Endothelial cell of hepatic sinusoid (primary cell): ENCODE measurements around the gene CFAP97.
"Not testable (repeated sequence)": the region's sequence is repeated elsewhere in the genome, so short reads cannot be mapped to it uniquely, and the experiment has no call there.

Source experiments
- in situ Hi-C: cut with HindIII; loops from 2 replicates; pipeline ENCODE4 v1.10.0; 2017; ENCODE audit warnings: low sequenced_read_pairs

CFAP97 gene

DNA sequence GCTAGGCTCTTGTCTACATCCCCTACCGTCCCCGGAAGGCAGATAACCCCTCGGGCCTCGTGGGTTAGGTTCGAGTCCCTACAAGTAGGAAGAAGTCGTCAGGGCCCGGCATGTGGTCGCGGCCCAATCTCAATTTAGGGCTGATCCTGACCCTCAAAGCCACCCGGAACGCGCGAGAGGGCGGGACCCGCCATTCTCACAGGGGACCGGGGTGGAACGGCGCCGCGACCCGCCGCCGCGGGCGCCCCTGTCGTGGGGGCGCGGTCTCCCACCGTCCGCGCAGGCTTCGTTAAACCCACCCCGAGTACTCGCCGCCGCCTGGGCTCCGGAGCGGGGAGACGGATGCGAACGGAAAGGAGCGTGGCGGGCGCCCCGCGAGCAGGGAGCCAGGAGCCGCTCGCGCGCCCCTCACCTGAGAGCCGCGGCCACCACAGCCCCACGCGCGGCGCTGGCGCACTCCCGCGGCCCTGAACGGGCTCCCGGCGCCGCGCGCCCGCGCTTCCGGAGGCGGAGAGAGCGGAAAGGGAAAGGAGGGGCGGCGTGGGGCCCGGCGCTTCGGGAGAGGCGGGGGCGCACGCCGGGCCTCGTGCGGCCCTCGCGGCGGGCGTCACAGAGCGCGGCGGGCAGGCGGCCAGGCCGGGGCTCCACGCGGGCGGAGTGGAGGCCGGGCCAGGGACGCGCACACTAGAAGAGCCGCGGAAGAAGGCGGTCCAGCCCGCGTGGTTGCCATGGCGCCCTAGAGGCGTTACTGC lies at the start of gene CFAP97:
CFAP97 (minus strand) TSS at position 515 of the 752 bp plus-strand sequence. CDS start 12,804 bp downstream, outside the sequence.
- in situ Hi-C loops = no loop called here

DNA sequence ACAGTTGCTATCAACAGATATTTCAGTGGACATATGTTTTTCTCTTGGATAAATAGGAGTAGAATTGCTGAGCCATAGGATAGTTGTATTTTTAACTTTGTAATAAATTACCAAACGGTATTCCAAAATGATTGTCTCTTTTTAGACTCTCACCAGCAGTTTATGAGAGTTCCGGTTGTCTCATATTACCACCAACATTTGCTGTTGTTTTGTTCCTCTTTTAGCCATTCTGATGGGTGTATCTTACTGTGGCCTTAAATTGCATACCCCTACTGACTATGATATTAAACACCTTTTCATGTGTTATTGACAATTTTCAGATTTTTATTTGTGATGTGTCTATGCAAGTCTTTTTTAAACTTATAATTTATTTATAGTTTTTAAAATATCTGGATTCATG lies 45.3 kb upstream of the CFAP97 start:
- in situ Hi-C loops = no loop called here

DNA sequence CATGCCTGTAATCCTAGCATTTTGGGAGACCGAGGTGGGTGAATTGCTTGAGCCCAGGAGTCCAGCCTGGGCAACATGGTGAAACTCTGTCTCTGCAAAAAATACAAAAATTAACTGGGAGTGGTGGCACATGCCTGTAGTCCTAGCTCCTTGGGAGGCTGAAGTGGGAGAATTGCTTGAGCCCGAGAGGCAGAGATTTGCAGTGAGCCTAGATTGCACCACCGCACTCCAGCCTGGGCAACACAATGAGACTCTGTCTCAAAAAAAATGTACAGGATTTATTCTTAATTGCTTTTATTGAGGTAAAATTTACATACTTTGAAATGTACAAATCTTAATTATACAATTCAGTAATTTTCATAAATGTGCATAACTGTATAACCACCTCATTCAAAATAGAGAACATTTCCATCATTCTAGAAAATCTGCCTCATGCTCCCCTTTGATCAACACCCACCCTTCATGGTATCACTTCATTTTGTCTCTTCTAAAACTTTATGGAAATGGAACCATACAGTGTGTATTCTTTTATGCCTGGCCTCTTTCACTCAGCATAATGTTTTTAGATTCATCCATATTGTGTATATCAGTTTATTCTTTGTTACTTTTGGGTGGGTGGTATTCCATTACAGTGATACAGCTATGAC lies 44.7 kb upstream of the CFAP97 start:
- in situ Hi-C loops = no loop called here

DNA sequence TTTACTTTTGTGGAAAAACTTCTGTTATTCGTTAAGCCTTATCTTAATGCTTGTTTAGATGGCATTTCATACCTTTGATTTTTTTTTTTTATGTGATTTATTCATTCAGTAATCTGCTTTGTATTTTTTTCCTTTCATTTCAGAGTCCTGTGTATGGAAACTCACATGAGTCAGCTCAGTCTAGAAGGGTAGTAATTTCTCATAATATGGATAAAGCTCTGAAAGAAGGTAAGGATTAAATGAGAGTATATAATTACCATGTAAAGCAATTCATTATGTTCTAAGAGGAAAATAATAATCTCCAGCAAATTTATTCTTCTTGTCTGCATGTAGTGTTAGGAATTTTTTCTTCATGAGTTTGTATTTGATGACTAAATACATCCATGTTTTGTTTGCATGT lies 43.4 kb upstream of the CFAP97 start:
- in situ Hi-C loops = no loop called here

DNA sequence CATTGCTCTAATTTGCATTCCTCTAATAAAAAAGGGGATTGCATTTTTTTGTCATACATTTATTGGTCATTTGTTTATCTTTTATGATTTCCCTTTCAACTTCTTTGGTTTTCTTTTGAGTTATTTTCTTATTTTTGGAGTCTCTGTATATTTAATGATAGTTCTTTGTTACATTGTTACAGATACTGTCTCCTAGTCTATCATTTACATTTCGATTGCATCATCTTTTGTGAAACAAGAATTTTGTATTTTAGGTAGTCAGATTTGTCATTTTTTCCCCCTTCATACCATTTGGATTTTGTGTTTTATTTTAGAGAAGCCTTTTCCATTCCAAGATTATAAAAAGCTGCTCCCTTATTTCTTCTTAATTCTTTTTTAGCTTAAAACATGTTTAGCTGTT lies 42.7 kb upstream of the CFAP97 start:
- in situ Hi-C loops = no loop called here

DNA sequence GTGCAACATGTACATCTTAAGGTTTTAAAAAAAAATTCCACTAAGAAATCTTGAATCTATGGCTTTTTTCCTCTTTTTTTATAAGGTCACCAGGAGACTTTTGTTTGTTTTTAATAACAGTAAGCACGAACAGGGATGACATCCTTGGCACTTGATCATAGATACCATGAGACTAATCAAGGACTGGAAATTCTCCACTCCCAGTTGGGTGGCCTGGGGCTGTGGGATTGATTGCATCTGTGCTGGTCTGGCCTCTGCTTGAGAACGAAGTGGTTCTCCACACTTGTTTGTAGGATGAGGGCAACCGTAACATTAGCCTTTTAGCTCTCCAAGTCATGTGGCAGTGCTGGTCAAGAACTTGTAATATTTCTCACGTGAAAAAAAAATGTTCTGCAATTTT lies 41.0 kb upstream of the CFAP97 start:
- in situ Hi-C loops = no loop called here

DNA sequence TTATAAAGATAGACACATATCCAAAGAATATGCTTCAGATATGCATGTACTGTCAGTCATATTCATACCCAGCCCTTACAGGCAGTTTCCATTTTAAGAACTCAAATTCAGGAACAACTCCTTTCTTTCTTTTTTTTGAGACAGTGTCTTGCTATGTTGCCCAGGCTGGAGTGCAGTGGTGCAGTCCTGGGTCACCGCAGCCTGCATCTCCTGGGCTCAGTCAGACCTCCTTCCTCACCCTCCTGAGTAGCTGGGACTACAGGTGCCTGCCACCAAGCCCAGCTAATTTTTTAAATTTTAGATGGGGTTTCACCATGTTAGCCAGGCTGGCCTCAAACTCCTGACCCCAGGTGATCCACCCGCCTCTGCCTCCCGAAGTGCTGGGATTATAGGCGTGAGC lies 40.1 kb upstream of the CFAP97 start:
- in situ Hi-C loops = no loop called here

DNA sequence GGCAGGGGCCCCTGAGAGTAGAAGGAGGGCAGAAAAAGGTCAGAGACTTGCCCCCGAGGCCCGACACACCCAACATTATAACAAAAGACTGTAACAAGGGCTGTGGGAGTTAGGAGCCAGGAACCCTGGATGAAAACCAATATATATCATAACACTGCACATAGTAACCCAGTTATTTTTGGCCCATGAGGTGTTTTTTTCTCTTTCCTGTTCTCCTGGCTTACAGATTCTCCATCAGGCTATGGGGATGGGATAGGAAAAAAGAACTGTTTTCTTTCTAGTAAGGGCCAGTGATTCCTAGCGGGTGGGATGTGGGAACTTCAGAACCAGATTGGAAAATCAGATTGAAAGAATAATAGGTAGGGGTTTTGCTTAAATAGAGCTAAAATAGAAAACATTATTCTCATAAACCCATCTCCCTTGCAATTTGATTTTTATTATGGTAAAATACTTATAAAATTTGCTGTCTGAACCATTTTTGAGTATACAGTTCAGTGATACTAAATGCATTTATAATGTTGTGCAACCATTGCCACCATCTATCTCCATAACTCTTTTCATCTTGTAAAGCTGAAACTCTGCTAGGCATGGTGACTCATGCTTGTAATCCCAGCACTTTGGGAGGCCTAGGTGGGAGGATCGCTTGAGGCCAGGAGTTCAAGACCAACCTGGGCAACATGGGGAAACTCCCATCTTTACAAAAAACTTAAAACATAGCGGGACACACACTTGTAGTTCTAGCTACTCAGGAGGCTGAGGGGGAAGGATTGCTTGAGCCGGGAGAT lies 39.1 kb upstream of the CFAP97 start:
- in situ Hi-C loops = no loop called here

DNA sequence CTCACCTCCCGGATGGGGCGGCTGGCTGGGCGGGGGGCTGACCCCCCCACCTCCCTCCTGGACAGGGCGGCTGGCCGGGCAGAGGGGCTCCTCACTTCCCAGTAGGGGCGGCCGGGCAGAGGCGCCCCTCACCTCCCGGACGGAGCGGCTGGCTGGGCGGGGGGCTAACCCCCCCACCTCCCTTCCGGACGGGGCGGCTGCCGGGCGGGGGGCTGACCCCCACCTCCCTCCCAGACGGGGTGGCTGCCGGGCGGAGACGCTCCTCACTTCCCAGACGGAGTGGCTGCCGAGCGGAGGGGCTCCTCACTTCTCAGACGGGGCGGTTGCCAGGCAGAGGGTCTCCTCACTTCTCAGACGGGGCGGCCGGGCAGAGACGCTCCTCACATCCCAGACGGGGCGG lies 36.7 kb upstream of the CFAP97 start:
- in situ Hi-C loops = not testable (repeated sequence)

DNA sequence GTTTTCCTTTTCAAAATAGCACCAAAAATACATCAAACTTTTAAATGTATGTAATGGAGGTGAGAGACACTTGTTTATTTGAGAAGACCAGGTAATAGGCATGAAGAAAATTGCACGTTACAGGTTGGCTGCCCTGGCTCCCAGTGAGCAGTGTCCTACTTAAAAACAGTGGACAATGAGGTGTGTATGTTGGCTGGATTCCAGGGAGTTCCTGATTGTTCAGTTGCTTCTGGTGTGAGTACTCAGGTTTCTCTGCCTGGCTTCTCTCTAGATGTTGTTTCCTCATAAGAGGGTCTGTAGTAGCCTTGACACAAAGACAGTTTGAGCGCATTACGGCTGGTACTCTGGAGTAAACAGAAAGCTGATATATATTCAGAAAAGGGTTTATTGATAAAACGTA lies 35.0 kb upstream of the CFAP97 start:
- in situ Hi-C loops = no loop called here

DNA sequence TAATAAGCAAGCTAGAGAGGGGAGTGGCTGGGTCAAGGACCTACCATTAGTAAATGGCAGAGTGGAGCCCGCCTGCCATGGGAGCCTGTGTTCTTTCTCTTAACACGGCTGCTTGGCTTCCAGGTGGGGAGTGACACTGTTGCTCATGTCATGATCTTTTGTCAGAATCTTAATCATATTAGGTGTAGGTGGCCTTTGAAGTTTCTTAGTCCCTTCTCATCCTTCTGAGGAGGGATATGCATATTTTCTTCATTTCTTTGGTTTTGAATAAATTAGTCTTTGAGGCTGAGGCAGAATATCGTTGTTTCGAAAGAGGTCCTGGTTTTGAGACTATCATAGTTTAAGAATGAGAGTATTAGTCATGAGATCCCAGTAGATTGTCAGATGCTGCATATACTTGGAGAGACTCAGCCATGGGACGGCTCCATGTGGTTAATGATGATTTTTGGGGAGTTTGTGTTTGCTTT lies 34.4 kb upstream of the CFAP97 start:
- in situ Hi-C loops = no loop called here

DNA sequence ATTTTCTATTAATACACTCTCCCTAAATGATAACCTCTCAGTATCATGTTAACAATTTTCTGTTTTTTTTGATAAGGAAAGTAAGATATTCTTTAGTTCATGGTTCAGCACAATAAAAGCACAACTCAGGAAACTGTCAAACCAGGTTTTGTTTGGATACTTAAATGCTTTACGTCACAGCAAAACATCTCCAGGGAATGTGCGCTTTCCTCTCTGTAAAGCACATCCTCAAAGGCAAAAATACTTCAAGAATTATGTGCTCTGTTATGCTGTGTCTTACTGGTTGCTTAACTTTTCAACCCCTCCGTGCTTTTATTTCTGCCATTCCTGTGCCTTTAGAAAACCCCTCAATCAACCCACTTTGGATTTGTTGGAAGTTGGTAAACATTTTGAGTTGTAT lies 33.4 kb upstream of the CFAP97 start:
- in situ Hi-C loops = no loop called here

DNA sequence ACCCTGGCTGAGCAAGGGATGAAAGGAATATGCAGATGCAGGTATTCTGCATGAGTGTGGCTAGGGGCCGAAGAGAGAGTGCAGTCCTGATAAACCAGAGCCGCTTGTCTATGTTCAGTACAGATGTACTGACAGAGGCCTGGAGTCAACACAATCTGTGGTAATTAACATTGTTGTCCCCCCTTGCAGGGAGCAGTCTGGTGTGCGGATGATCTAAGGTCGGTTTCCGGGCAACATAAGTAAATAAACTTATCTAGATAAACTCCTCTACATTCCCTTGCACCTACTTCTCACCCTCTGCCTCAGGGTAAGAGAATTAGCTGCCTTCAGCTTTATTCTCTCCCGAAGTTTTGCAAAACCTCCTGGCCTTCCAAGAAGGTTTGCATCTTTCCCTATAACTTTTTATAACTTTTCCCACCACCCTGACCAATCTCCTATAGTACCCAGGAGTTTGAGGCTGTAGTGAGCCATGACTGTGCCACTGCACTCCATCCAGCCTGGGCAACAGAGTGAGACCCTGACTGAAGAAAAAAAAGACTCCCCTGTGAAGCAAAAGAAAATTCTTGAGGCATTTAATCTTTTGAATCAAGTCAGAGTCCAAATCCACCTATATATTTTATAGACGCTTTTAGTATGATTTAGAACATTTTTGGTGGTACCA lies 32.2 kb upstream of the CFAP97 start:
- in situ Hi-C loops = no loop called here

DNA sequence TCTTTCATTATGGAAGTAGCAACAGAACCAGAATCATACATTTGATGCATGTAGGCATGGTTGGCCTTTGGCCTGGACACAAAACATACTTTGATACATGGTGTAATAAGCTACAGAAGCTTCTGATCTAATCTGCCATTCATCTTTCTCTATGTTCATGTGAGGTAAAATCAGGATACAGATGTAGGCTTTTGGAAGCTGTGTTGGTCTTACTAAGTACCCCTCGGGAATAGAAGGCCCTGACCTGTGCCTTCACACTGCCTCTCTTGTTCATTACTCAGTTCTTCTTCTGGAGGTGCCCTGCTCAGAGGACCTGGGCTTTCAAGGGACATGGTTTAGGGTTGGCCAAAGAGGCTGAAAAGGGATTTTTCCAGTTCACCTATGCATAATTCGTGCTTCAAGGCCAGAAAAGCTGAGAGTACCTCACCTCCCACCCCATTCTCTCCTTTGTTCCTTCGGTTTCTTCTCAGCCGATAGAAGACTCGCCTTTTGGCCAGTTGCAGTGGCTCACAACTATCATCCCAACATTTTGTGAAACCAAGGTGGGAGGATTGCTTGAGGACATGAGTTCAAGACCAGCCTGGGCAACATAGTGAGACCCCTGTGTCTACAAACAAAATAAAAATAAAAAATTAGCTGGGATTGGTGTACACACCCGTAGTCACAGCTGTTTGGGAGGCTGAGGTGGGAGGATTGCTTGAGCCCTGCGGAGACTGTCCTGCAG lies 31.5 kb upstream of the CFAP97 start:
- in situ Hi-C loops = no loop called here

DNA sequence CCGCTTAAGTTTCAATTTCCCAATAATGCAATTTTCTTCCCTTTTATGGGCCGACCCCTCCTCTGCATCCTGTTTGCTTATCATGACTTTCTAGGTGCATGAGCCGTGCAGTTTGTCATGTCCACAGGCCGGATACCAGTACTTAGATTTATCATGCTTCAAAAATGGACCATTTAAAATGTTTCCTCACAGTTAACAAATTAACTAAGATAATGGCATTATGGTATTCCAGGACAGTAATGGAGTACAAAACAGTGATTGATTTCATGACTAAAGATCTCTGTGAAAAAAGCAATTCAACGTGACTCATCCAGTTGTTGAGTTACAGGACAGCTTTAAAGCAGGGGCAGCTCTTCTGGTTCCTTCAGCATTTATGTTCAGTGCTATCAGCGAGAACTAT lies 28.6 kb upstream of the CFAP97 start:
- in situ Hi-C loops = no loop called here

DNA sequence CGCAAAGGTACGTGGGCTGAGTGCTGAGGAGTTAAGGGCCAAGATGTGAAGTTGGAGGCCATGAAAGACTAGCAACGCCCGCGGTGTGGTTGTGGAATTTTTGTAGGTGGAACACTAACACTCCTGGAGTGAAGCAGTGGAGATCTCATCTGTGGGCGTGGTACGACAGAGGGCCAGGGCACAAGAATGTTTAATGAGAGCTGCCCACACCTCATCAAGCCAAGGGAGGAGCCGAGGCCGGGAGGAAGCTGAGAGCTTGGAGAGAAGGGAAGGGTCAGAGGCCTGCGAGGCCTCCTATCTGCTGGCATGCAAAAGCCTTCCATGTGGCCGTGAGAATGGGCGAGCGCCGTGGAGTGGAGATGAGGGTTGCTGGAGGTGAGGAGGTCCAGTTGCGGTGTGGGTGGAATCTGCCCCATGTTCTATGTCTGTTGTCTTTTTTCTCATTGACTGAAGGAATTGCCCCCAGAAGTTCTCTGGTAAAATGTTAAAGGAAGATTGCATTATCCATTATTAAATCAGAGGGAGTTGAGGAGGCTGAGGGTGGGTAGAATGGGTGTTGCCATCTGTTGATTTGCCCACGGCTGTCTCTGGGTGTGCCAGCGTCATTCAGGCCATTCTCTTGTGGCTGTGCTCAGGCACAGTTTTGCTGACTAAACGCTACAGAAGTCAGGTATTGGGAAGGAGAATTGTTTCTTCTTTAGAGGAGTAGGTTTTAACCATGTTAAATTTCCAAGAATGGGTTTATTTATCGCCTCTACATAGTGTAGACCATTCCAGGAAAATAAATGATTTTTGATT lies 25.4 kb upstream of the CFAP97 start:
- in situ Hi-C loops = no loop called here

DNA sequence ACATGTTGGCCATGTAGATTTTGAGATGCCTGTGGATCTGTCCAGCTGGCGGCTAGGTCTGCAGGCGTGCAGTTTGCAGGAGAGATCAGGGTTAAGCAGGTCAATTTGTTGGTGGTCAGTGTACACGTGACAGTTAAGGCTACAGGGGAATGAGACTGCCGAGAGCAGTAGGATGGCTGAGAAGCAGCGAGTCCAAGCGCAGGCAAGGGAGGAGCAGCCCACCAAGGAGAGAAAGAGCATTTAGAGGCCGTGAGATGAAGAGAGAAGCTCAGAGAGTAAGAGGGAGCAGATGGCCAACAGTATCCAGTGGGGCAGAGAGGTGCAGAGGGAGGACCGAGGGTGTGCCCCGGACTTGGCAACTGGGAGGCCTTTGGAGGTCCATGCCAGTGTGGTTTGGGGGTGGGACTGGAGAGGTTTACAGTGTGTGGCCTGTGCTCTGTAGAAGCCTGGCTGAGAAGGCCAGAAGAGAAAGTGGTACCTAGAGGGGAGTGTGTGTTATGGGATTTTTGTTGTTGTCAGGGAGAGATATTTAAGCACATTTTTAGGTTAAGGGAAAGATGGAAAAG lies 24.0 kb upstream of the CFAP97 start:
- in situ Hi-C loops = no loop called here

DNA sequence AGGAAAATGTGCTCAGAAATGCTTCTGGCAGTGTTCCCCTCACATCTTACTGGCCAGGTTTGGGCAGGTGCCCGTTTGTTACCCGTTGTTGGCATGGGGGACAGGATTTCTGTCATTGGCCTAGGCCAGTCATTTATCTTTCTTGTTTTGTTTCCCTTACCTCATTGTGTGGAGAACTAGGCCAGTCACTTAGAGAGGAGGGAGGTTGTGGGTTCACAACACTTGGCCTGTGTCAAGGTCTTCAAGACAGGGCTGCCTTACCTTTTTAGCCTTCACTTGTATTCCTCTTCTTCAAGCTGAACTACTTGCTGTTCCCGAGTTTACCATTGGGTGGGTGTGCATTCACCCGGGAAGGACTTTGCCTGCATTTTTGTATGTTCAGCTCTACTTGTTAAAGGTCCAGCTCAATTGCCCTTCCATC lies 23.3 kb upstream of the CFAP97 start:
- in situ Hi-C loops = no loop called here

DNA sequence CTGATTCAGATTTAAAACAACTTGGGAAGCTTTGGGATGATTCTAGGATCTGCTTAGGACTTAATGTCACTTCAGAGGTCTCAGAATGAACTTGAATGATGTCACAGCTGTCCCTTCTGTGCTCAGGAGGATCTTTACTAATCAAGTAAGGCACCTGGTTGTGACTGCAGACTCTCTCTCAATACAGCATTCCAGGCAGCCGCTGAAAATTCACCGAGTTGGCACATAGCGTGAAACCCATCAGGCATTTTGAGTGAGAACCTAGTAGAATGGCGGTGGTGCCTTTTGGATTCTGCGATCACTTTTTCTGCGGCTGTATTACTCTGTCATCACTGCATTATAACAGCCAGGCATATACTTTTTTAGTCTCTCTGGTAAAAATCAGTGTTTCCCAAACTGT lies 22.1 kb upstream of the CFAP97 start:
- in situ Hi-C loops = no loop called here
